ENCODE results near the gene TDRD6. TPM values are rescaled to one million over a fixed set of nuclear protein-coding genes. Genes with fewer than 3 reads are reported as not detected.

TDRD6 gene
- total RNA-seq, 1 experiment from 2014 or later = 0.02 TPM

GRCh38 chr6:46651816-46652215 is 35.9 kb upstream of the TDRD6 start:
- H3K79me2 ChIP-seq (ENCODE audit: insufficient read depth, low read length) = no peaks in the 10 kb centered on the region
- H3K4me1 Mint-ChIP-seq = peaks cover 12 to 24% of the 10 kb centered on the region in 2 experiments
- no peaks in the 10 kb centered on the region for H3K9me3 Mint-ChIP-seq
- no peak overlapping the region for H3K14ac ChIP-seq (ENCODE audit: insufficient read depth, low read length)
- H3K27me3 ChIP-seq (ENCODE audit: insufficient read depth, low read length) = no peaks in the 10 kb centered on the region; the same call in 1 of the 2 replicates
- no peaks in the 10 kb centered on the region for H3K23me2 ChIP-seq (ENCODE audit: insufficient read length, low read depth, low read length, poor library complexity, severe bottlenecking)
- H2BK5ac ChIP-seq (ENCODE audit: insufficient read length, low read length) = no peak overlapping the region
- H4K20me1 ChIP-seq (ENCODE audit: control insufficient read depth, insufficient read depth, insufficient read length) = no peaks in the 10 kb centered on the region
- H2BK12ac ChIP-seq (ENCODE audit: insufficient read length, low read depth, low read length) = no peak overlapping the region
- peak overlapping the region; percentile 82 to 89 for H3K4me3 Mint-ChIP-seq
- H3K79me1 ChIP-seq (ENCODE audit: insufficient read depth, low read depth, low read length, poor library complexity, severe bottlenecking) = no peaks in the 10 kb centered on the region
- no peak overlapping the region for H2AK5ac ChIP-seq (ENCODE audit: insufficient read length, low read length)
- no peak overlapping the region for H3K27ac ChIP-seq (ENCODE audit: insufficient read length, low read depth, low read length)
- H4K91ac ChIP-seq (ENCODE audit: insufficient read length, low read depth, low read length) = no peak overlapping the region
- H3K4me2 ChIP-seq (ENCODE audit: insufficient read depth, insufficient read length, low read length) = peak overlapping the region; percentile 53
- no peak overlapping the region for H3K23ac ChIP-seq (ENCODE audit: insufficient read length, low read depth, low read length)
- no peak overlapping the region for H3T11ph ChIP-seq (ENCODE audit: low read length)
- peak overlapping the region in 1 of 3 experiments; percentile 59; a peak in 1 of 7 replicates for H3K27ac Mint-ChIP-seq
- no peak overlapping the region for H2BK20ac ChIP-seq (ENCODE audit: low read depth, low read length, poor library complexity, severe bottlenecking)
- H4K8ac ChIP-seq (replicated peaks; ENCODE audit: insufficient read length, low read depth, low read length) = no peak overlapping the region
- H3K4me1 ChIP-seq (ENCODE audit: insufficient read depth, low read length) = no peaks in the 10 kb centered on the region
- H3K9me3 ChIP-seq (ENCODE audit: control insufficient read depth, low read depth, low read length) = no peaks in the 10 kb centered on the region
- no peaks in the 10 kb centered on the region; a peak in 1 of 7 replicates for H3K36me3 Mint-ChIP-seq (ENCODE audit: insufficient read depth in 1 of 3, low read depth in 3 of 3)
- no peak overlapping the region for H3K4ac ChIP-seq (ENCODE audit: low read depth, low read length)
- H3K18ac ChIP-seq (ENCODE audit: insufficient read length, low read depth, low read length) = no peak overlapping the region
- peaks cover 20% of the 10 kb centered on the region for H3K27me3 Mint-ChIP-seq (ENCODE audit: low read depth)
- no peak overlapping the region for H2AFZ ChIP-seq (ENCODE audit: low read length)
- H3K56ac ChIP-seq (ENCODE audit: insufficient read length, low read depth, low read length) = no peak overlapping the region
- WGBS (ENCODE audit: extremely low coverage, insufficient read length, low lambda C conversion rate) = no CpG with 5 or more reads among the region's 8 CpGs
- H2BK120ac ChIP-seq (ENCODE audit: low read depth, low read length, poor library complexity, severe bottlenecking) = no peak overlapping the region
- no peak for DNase-seq
- peak overlapping the region; percentile 70 for H3K9ac ChIP-seq (ENCODE audit: extremely low read depth, insufficient read length, low read length)
- TF ChIP-seq, protein P1, sequence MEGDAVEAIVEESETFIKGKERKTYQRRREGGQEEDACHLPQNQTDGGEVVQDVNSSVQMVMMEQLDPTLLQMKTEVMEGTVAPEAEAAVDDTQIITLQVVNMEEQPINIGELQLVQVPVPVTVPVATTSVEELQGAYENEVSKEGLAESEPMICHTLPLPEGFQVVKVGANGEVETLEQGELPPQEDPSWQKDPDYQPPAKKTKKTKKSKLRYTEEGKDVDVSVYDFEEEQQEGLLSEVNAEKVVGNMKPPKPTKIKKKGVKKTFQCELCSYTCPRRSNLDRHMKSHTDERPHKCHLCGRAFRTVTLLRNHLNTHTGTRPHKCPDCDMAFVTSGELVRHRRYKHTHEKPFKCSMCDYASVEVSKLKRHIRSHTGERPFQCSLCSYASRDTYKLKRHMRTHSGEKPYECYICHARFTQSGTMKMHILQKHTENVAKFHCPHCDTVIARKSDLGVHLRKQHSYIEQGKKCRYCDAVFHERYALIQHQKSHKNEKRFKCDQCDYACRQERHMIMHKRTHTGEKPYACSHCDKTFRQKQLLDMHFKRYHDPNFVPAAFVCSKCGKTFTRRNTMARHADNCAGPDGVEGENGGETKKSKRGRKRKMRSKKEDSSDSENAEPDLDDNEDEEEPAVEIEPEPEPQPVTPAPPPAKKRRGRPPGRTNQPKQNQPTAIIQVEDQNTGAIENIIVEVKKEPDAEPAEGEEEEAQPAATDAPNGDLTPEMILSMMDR (conservative IDR thresholded peaks at IDR 0.05) = no peak
- H4K5ac ChIP-seq (ENCODE audit: insufficient read length, low read depth, low read length) = no peak overlapping the region
- no peak overlapping the region for H2BK15ac ChIP-seq (ENCODE audit: low read depth, low read length)
